HG02885 (cell line): ENCODE measurements around the gene C1GALT1.
A peak's percentile ranks its signal among the peaks of the same experiment; 100 is the strongest.
"Not testable (repeated sequence)": the region's sequence is repeated elsewhere in the genome, so short reads cannot be mapped to it uniquely, and the experiment has no call there.

Experiments used
- ATAC-seq: cut with Tn5 transposase; IDR thresholded peaks from one replicate; pipeline ENCODE4 v1.9.1; 2021; ENCODE audit warnings: mild to moderate bottlenecking; ENCODE audit not compliant: unreplicated experiment, poor library complexity

C1GALT1 gene

GRCh38 chr7:7166318-7166717 lies 16.0 kb upstream of the C1GALT1 start:
- ATAC-seq, result no peak

- no peak for ATAC-seq
Measured at GRCh38 chr7:7169296-7169695, 13.0 kb upstream of the C1GALT1 start.

- ATAC-seq, result no peak
Measured at GRCh38 chr7:7173956-7174632, 8.2 kb upstream of the C1GALT1 start.

DNA sequence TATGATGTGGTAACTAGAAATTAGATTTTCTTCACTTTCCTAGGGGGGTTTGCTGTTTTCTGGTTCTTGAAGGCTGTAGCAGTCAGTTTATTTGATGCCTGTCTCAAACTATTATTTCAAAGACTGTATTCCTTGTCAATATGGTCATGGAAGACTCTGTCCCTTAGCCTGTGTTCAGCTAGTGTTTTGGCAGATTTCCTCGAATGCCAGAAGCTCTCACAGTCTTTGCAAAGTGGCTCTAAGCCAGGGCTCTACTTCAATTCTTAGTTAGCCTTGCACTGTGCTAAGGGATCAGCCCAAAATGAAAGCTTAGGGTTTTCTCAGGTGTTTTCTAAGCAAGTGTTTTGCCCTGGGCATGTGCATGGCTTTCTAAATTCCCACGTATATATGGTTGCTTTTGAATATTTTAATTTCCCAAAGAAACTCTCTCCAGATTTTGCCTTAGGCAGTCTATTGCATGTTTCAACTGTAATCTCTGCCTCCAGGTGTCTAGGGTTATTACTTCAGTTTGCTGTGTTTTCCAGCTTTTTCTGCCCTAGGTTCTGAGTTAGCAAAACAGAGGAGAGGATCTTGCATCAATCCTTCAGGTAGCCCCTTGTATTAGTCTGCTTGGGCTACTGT lies 7.2 kb upstream of the C1GALT1 start:
- no peak for ATAC-seq

GRCh38 chr7:7176406-7177043 lies 5.8 kb upstream of the C1GALT1 start:
- ATAC-seq, result no peak

DNA sequence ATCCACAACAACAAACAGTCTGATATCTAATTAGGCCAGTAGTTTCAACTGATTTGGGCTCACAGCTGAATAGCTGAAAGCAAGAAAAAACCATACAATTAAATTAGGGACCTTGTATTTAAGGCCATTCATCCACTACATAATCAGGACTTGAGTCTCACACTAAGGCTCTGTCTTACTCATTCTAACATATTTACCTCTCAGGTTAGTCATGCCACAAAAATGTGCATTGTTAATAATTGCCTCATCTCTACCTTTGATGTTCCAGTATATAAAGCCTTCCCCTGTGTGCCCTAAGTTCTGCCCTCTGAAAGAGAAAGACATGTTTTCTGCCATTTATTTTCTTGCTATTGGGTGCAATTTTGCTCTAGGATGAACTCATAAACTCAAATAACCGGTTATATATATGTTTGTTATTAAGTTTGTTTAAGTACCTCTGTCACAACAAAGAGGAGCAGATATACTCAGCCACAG lies 5.3 kb upstream of the C1GALT1 start:
- ATAC-seq, result no peak

DNA sequence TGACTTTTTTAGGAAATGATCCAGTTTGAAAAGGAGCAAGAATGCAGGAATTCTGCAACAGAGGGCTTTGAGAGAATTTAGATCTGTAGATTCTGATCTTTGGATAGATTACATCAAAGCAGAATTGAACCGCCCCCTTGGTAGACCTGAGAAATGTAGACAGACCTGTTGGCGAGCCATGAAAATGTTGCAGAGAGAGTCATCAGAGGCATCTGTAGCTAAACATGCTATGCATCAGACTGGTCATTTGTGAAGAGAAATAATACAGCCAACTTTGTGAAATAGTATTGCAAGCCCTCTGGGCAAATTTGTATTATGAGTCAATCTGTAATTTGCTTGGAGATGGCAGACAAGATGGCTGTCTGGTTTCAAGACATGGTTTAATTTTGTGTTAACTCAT lies 4.3 kb upstream of the C1GALT1 start:
- ATAC-seq, result no peak

GRCh38 chr7:7178906-7179305 lies 3.4 kb upstream of the C1GALT1 start:
- no peak for ATAC-seq

DNA sequence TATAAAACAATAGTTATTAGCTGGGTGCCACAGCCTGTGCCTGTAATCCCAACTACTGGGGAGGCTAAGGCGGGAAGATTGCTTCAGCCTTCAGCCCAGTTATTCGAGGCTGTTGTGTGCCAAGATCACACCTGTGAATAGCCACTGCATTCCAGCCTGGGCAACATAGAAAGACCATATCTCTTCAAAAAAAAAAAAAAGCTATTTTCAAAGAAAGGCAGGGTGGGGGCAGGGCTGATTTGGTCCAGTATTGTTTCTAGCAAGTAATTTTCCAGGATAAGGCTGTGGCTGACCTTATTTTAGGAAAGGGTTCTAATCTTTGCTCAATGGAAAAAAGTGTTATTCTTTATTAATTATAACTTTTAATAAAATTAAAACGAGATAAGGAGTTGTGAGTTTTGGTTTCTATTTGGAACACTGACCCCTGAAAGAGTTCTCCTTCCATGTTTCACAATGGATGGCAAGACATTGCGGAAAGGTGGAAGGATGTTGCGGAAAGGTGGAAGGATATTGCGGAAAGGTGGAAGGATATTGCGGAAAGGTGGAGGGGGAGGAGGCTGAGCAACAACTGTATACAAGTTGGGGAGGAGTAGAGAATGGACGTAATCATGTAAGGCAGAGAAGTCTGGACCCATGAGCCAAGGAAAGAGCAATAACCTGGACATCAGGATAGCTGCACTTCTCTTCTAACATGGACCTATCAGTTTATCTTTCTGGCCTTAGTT lies 1.5 kb upstream of the C1GALT1 start:
- ATAC-seq, result no peak

DNA sequence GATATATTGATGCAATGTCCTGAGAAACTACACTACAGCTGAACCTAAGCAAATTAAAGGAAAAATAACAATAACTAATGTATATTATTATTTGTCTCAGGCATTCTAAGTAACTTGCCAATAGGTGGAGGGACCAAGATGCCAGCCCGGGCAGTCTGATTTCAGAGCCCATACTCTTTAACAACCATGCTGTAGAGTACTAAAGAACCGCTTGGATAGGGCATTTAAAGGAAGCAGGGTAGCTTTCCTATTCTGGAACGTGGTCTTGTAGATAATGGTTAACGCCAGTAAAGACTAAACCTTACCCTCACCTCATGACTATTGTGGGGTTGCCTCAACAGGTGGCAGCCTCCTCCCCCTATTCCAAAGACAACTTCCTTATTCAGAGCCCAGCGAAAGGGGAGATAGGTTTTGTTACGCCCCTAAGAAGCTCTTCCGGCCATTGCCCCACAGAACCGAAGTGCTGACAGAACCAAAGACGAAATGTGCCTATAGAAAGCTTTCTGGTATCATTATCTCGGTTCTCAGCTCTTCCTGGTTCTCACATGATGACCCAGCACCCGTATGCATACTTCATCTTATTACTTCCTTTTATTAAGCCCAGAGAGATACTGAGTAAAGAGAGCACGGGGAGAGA lies 707 bp upstream of the C1GALT1 start:
- ATAC-seq, result peak; percentile 38

GRCh38 chr7:7183061-7183837 lies 905 bp downstream of the C1GALT1 start:
- peak; percentile 34 for ATAC-seq

DNA sequence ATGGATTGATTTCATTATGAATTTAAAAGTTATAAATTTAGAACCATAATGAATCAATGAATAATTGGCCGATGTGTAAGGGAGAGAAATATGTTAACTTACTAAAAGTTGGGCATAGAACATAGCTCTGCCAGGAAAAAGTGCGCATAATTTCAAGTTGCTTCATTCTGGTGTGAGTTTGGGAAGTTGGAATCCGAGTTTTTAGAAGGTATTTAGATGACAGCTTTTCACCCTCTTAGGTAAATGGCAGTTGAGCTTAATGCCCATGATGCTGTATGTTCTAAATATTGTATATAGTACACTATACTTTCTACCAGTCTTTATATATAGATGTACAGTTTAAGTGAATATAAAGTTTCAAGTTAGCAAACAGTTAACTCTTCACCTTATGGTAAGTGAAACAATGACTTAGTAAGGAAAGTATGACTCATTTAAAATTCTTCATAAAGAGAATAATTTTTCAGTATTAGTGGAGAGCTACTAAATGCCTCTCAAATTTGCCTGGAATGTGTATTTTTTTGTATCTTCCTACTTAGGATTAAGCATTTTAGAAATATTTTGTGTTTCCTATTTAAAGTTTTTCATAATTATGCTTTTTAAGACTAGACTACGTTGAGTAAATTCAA lies 1.6 kb downstream of the C1GALT1 start:
- ATAC-seq, result no peak

DNA sequence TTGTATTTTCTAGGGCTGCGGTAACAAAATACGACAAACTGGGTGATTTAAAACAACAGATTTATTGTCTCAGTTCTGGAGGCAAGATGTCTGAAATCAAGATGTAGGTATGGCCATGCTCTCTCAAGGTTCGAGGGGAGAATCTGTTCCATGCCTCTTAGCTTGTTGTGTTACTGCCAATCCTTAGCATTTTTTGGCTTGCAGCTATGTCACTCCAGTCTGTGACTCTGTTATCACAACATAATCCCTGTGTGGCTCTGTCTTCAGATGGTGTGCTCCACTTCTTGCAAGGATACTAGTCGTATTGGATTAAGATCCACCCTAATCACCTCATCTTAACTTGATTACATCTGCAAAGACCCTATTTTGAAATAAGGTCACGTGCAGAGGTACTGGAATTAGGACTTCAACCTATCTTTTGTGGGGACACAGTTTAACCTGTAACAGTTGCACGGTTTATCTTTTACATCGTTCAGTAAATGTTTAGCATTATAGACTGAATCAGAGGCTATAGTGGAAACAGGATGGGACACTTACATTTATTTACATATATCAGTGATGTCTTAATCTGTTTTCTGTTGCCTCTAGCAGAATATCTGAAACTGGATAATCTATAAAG lies 3.1 kb downstream of the C1GALT1 start:
- ATAC-seq, result no peak

DNA sequence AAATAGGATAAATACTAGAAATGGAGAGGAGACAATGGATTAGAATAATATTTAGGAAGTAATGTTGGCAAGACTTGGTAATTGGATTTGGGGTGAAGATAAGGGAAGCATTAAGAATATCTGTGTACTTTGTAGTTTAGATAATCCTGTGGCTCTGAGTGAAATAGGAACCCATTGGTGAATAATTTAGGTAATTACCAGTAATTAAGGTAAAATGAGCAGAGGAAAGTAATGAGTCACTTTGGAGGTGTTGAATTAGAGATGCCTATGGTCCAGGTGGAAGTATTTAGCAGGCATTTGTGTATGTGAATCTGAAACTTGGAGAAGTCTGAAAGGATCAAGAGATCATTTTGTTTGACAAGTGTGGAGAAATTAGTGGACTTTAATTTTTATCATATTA lies 5.7 kb downstream of the C1GALT1 start:
- no peak for ATAC-seq

GRCh38 chr7:7188742-7189141 lies 6.4 kb downstream of the C1GALT1 start:
- no peak for ATAC-seq

DNA sequence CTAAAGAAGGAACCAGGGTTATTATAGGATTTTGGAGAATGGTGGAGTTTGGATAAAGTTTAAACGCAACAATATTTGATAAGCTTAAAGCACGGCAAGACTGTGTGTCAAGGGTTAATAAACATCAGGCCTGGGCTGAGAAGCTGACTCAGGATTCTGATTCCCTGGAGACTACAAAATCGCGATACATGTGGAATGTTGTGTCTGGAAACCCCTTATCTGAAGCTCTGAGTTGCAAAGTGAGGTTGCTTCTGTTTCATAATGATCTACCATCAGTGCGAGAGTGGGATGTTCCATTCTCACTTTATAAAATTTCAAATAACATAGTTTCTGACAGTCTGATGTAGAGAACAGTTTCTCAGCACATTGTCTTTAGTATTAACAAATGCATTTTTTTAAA lies 7.8 kb downstream of the C1GALT1 start:
- no peak for ATAC-seq

- no peak for ATAC-seq
Measured at GRCh38 chr7:7191137-7191536, 8.8 kb downstream of the C1GALT1 start.

GRCh38 chr7:7192798-7193788 lies 10.7 kb downstream of the C1GALT1 start:
- ATAC-seq, result not testable (repeated sequence)
